Activated naive CD8-positive, alpha-beta T cell treated with anti-CD3 and anti-CD28 coated beads for 36 hours (primary cell): ENCODE data around the gene SLC66A2. TPM values are rescaled to one million over a fixed set of nuclear protein-coding genes. Genes with fewer than 3 reads are reported as not detected.
"Not testable (repeated sequence)": the region's sequence is repeated elsewhere in the genome, so short reads cannot be mapped to it uniquely, and the experiment has no call there.

Experiments
- DNase-seq: peaks from one replicate; pipeline ENCODE4 v3.0.0; 2021
- H3K27ac Mint-ChIP-seq: one replicate; pipeline ENCODE4 v1.8.0; 2022; ENCODE audit warnings: mild to moderate bottlenecking, moderate library complexity, mixed read lengths
- H3K27me3 Mint-ChIP-seq: one replicate; pipeline ENCODE4 v1.8.0; 2022; ENCODE audit warnings: mild to moderate bottlenecking, mixed read lengths
- H3K36me3 Mint-ChIP-seq: one replicate; pipeline ENCODE4 v1.8.0; 2021; ENCODE audit warnings: mild to moderate bottlenecking, mixed read lengths
- H3K4me1 Mint-ChIP-seq: one replicate; pipeline ENCODE4 v1.8.0; 2021; ENCODE audit warnings: mixed read lengths
- H3K4me3 Mint-ChIP-seq: one replicate; pipeline ENCODE4 v1.8.0; 2022; ENCODE audit warnings: mild to moderate bottlenecking, moderate library complexity, mixed read lengths
- H3K9me3 Mint-ChIP-seq: one replicate; pipeline ENCODE4 v1.8.0; 2022; ENCODE audit warnings: mixed read lengths
- total RNA-seq, 2 experiments: library from RNA; stranded (reverse); gene quantifications; one replicate each; pipeline ENCODE4 v1.2.3, GENCODE V29; 2021

SLC66A2 gene
- total RNA-seq, 2 experiments from 2014 or later, result 30.0 to 30.2 TPM

GRCh38 chr18:79872527-79873444 is 78.7 kb downstream of the SLC66A2 start:
- Mint-ChIP-seq H3K36me3 (no peaks in the 10 kb centered on the region), H3K4me3 (no peak overlapping the region), H3K27me3 (no peaks in the 10 kb centered on the region), H3K9me3 (no peaks in the 10 kb centered on the region), H3K4me1 (no peaks in the 10 kb centered on the region), H3K27ac (no peak overlapping the region)
- no peak for DNase-seq

GRCh38 chr18:79871481-79872091 is 79.9 kb downstream of the SLC66A2 start:
- no peaks in the 10 kb centered on the region for H3K4me1 Mint-ChIP-seq
- H3K9me3 Mint-ChIP-seq, result no peaks in the 10 kb centered on the region
- DNase-seq, result no peak
- no peak overlapping the region for H3K4me3 Mint-ChIP-seq
- H3K36me3 Mint-ChIP-seq, result no peaks in the 10 kb centered on the region
- no peaks in the 10 kb centered on the region for H3K27me3 Mint-ChIP-seq
- H3K27ac Mint-ChIP-seq, result no peak overlapping the region

- Mint-ChIP-seq H3K36me3 (no peaks in the 10 kb centered on the region), H3K27me3 (no peaks in the 10 kb centered on the region), H3K9me3 (no peaks in the 10 kb centered on the region), H3K27ac (no peak overlapping the region), H3K4me3 (no peak overlapping the region), H3K4me1 (no peaks in the 10 kb centered on the region)
- DNase-seq, result no peak
Observed at GRCh38 chr18:79871026-79871390, 80.4 kb downstream of the SLC66A2 start.

GRCh38 chr18:79870301-79871025 is 81.0 kb downstream of the SLC66A2 start:
- H3K27me3 Mint-ChIP-seq, result no peaks in the 10 kb centered on the region
- H3K27ac Mint-ChIP-seq, result no peak overlapping the region
- H3K9me3 Mint-ChIP-seq, result no peaks in the 10 kb centered on the region
- H3K4me3 Mint-ChIP-seq, result no peak overlapping the region
- no peak for DNase-seq
- H3K4me1 Mint-ChIP-seq, result no peaks in the 10 kb centered on the region
- H3K36me3 Mint-ChIP-seq, result no peaks in the 10 kb centered on the region

- H3K4me1 Mint-ChIP-seq, result no peaks in the 10 kb centered on the region
- H3K4me3 Mint-ChIP-seq, result no peak overlapping the region
- no peak for DNase-seq
- no peak overlapping the region for H3K27ac Mint-ChIP-seq
- no peaks in the 10 kb centered on the region for H3K27me3 Mint-ChIP-seq
- no peaks in the 10 kb centered on the region for H3K9me3 Mint-ChIP-seq
- H3K36me3 Mint-ChIP-seq, result no peaks in the 10 kb centered on the region
Observed at GRCh38 chr18:79869591-79870300, 81.7 kb downstream of the SLC66A2 start.

GRCh38 chr18:79868811-79869541 is 82.5 kb downstream of the SLC66A2 start:
- no peaks in the 10 kb centered on the region for H3K27me3 Mint-ChIP-seq
- no peaks in the 10 kb centered on the region for H3K36me3 Mint-ChIP-seq
- no peak overlapping the region for H3K27ac Mint-ChIP-seq
- no peaks in the 10 kb centered on the region for H3K4me1 Mint-ChIP-seq
- no peak overlapping the region for H3K4me3 Mint-ChIP-seq
- H3K9me3 Mint-ChIP-seq, result no peaks in the 10 kb centered on the region
- DNase-seq, result no peak

GRCh38 chr18:79868168-79868784 is 83.2 kb downstream of the SLC66A2 start:
- H3K27ac Mint-ChIP-seq, result no peak overlapping the region
- no peak overlapping the region for H3K4me3 Mint-ChIP-seq
- no peaks in the 10 kb centered on the region for H3K9me3 Mint-ChIP-seq
- DNase-seq, result no peak
- H3K36me3 Mint-ChIP-seq, result no peaks in the 10 kb centered on the region
- H3K4me1 Mint-ChIP-seq, result no peaks in the 10 kb centered on the region
- H3K27me3 Mint-ChIP-seq, result no peaks in the 10 kb centered on the region

GRCh38 chr18:79867666-79868065 is 83.8 kb downstream of the SLC66A2 start:
- no peaks in the 10 kb centered on the region for H3K36me3 Mint-ChIP-seq
- no peak for DNase-seq
- H3K9me3 Mint-ChIP-seq, result no peaks in the 10 kb centered on the region
- H3K27me3 Mint-ChIP-seq, result no peaks in the 10 kb centered on the region
- H3K4me1 Mint-ChIP-seq, result no peaks in the 10 kb centered on the region
- H3K27ac Mint-ChIP-seq, result no peak overlapping the region
- H3K4me3 Mint-ChIP-seq, result no peak overlapping the region

GRCh38 chr18:79866889-79867574 is 84.4 kb downstream of the SLC66A2 start:
- no peaks in the 10 kb centered on the region for H3K4me1 Mint-ChIP-seq
- H3K9me3 Mint-ChIP-seq, result peaks cover 3% of the 10 kb centered on the region
- no peak overlapping the region for H3K4me3 Mint-ChIP-seq
- H3K27ac Mint-ChIP-seq, result no peak overlapping the region
- no peak for DNase-seq
- peaks cover 2% of the 10 kb centered on the region for H3K27me3 Mint-ChIP-seq
- H3K36me3 Mint-ChIP-seq, result no peaks in the 10 kb centered on the region

GRCh38 chr18:79865951-79866350 is 85.5 kb downstream of the SLC66A2 start:
- not testable (repeated sequence) for H3K4me3 Mint-ChIP-seq, H3K9me3 Mint-ChIP-seq, DNase-seq, H3K4me1 Mint-ChIP-seq, H3K27ac Mint-ChIP-seq, H3K36me3 Mint-ChIP-seq, H3K27me3 Mint-ChIP-seq

- H3K4me1 Mint-ChIP-seq, H3K27me3 Mint-ChIP-seq, H3K36me3 Mint-ChIP-seq, DNase-seq, H3K4me3 Mint-ChIP-seq, H3K27ac Mint-ChIP-seq: not testable (repeated sequence)
- peaks cover 10% of the 10 kb centered on the region for H3K9me3 Mint-ChIP-seq
Observed at GRCh38 chr18:79864955-79865354, 86.5 kb downstream of the SLC66A2 start.

GRCh38 chr18:79864006-79864725 is 87.3 kb downstream of the SLC66A2 start:
- no peak overlapping the region for H3K27ac Mint-ChIP-seq
- peaks cover 10% of the 10 kb centered on the region for H3K9me3 Mint-ChIP-seq
- no peaks in the 10 kb centered on the region for H3K4me1 Mint-ChIP-seq
- no peak overlapping the region for H3K4me3 Mint-ChIP-seq
- H3K36me3 Mint-ChIP-seq, result no peaks in the 10 kb centered on the region
- no peak for DNase-seq
- peaks cover 7% of the 10 kb centered on the region for H3K27me3 Mint-ChIP-seq
